GM19452 (cell line): ENCODE measurements around the gene SH3BGRL.
A peak's percentile ranks its signal among the peaks of the same experiment; 100 is the strongest.

ENCODE experiments used
- ATAC-seq: cut with Tn5 transposase; IDR thresholded peaks from one replicate; pipeline ENCODE4 v1.9.1; 2021; ENCODE audit not compliant: unreplicated experiment

SH3BGRL gene

GRCh38 chrX:81201671-81202455, at the start of gene SH3BGRL, which contains the start of gene HMGN5:
TSS of gene SH3BGRL (plus strand) at chrX:81202102. CDS start at chrX:81202201, 99 bp downstream.
TSS of gene HMGN5 (minus strand) at chrX:81201913. CDS start at chrX:81121549, 80,364 bp downstream.
- peak; percentile 96 for ATAC-seq

GRCh38 chrX:81168391-81168790, 33.5 kb upstream of the SH3BGRL start:
- no peak for ATAC-seq

DNA sequence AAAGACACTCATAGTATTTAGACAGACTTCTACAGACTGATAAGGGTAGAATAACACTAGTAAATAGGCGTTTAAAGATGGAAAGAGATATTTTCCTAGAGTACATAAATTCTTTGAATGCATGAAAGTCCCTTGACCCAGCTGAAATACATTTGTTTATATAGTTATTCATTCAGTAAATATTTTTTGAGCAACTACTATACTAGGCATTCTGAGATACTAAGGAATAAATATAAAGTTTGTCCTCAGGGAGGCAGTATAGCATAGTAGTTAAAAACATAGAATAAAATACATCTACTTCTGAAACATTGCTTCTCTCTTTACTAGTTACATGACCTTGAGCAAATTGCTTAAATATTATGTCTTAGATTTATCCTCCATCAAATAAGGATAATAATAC, 27.6 kb upstream of the SH3BGRL start:
- no peak for ATAC-seq

- ATAC-seq = no peak
Observed at GRCh38 chrX:81195259-81195658, 6.6 kb upstream of the SH3BGRL start.

DNA sequence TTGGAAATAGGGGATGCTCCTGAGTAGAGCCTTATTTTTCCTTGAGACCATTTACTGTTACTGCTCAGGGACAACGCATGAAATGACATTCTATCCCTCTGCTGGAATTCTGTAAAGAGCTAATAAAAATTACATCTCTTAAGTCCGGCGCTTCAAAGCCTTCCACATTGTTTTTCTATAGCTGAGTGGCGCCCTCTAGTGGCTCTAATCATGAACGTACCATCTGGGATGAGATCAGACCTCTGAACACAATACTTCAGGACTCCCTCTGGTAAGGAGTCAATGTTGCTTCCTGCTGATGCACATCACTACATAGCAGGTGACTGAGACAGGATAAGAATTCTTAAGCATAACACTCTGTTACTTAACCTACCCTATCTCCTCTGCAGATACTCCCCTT, 6.2 kb upstream of the SH3BGRL start:
- ATAC-seq = peak; percentile 83

- no peak for ATAC-seq
Observed at GRCh38 chrX:81201071-81201470, 831 bp upstream of the SH3BGRL start.

DNA sequence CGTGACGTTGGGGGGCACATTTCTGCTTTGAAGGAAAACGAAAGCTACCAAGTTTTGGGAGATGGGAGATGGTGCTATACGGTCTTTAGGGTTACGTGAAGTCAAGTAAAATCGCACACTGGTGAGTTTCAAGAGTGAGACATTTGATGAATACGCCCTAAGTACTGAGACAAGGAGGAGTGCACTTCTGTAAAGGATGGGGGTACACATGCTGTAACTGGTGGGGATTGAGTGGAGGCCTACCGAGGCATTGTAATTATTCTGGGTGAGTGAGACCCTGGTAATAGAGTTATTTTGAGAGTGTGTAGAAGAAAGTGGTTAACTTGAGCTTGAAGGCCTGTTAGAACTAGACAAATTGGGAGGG, 536 bp downstream of the SH3BGRL start:
- ATAC-seq = no peak

- no peak for ATAC-seq
Observed at GRCh38 chrX:81202943-81203342, 1.0 kb downstream of the SH3BGRL start.

DNA sequence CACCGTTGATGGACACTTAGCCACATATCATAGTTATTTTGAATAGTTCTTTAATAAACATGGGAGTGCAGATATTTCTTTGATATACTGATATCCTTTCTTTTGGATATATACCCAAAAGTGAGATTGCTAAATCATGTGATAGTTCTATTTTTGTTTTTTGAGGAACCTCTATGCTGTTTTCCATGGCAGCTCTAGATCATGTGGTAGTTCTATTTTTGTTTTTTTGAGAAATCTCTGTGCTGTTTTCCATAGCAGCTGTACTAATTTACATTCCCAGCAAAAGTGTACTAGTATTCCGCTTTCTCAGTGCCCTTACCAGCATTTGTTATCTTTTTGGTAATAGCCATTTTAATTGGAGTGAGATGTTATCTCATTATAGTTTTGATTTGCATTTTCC, 3.6 kb downstream of the SH3BGRL start:
- ATAC-seq = no peak

GRCh38 chrX:81206476-81206875, 4.6 kb downstream of the SH3BGRL start:
- ATAC-seq = no peak

DNA sequence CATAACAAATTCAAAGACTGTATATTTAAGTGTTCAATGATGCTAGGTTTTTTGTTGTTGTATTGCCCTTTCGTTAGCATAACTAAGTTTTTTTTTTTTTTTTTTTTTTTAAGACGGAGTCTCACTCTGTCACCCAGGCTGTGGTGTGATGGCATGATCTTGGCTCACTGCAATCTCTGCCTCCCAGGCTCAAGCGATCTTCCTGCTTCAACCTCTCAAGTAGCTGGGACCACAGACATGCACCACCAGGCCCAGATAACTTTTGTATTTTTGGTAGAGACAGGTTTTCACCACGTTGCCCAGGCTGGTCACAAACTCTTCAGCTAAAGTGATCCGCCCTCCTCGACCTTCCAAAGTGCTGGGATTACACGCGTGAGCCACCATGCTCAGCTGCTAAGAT, 7.0 kb downstream of the SH3BGRL start:
- no peak for ATAC-seq

- no peak for ATAC-seq
Observed at GRCh38 chrX:81215685-81216084, 13.8 kb downstream of the SH3BGRL start.

- ATAC-seq = no peak
Observed at GRCh38 chrX:81229229-81229628, 27.3 kb downstream of the SH3BGRL start.

DNA sequence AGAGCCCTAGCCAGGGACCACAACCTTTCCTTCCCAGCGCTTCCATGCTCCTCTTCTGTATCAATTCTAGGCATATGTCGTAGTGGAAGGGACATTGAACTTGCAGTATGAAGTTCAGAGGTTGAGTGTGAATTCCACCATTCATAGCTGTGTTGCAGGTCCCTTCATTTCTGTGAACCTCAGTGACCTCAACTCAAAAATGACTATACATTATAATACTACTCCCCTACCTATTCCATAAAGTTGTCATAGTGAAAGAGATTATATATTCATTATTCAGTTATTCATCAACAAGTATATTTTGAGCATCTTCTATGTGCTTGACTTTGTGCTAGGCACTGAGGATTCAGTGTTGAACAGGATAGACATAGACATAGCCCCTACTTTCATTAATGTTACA, 28.0 kb downstream of the SH3BGRL start:
- ATAC-seq = no peak

DNA sequence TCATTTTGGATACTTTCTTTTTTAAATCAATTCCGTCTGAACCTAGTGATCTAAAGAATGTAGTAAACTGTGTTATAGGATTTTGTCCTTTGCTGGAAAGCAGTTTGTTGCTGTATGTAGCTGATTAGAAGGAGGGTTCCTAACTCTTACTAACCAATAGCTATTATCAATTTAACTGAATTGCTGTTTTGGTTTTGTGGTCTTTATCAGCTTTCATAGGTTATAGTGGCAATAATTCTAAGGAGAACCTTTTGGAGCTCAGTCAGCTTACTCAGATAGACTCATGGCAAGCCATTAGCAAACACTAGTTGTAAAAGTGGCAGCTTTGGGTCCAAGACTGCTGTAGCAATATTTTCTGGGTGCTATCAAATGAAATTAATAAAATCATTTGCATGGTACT, 29.6 kb downstream of the SH3BGRL start:
- no peak for ATAC-seq

- ATAC-seq = no peak
Observed at GRCh38 chrX:81232218-81232617, 30.3 kb downstream of the SH3BGRL start.

GRCh38 chrX:81237516-81237915, 35.6 kb downstream of the SH3BGRL start:
- ATAC-seq = no peak

DNA sequence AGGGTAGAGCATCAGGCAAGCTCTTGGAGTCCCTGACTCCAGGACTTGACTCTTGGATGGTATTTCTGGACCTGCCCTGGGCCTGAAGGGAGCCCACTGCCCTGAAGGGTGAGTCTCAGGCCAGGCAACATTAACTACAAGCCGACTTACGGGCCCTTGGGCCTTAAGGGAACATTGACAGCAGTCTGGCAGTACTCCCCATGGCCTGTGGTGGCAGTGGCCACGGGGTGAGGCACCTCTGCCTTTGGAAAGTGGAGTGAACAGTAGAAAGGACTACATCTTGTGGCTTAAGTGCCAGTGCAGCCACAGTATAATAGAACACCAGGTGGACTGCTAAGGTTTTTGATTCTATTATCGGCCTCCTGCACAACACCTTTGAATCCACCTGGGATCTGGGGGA, 36.3 kb downstream of the SH3BGRL start:
- ATAC-seq = no peak

- no peak for ATAC-seq
Observed at GRCh38 chrX:81240701-81241331, 38.9 kb downstream of the SH3BGRL start.

GRCh38 chrX:81241753-81242152, 39.9 kb downstream of the SH3BGRL start:
- no peak for ATAC-seq

DNA sequence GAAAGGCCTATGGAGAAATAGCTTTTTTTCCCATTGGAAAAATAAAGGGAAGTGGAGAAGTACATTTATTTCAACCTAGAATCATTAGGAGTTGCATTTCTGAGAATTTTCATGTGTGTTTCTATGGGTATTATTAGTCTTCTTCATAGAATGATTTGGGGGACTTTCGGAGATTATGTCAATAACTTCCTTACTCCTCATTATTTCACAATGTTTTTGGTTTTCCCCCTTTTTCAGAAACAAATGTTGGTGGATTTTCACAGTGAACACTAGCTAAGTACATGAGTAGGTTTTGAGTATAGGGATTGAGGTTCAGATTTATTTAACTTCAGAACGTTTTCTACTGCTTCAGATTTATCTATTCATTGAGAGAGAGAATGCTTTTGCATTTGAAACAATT, 54.0 kb downstream of the SH3BGRL start:
- ATAC-seq = no peak

GRCh38 chrX:81257817-81258216, 55.9 kb downstream of the SH3BGRL start:
- ATAC-seq = no peak
